ENCODE results near the gene ALDH1A1. TPM values are rescaled to one million over a fixed set of nuclear protein-coding genes. Genes with fewer than 3 reads are reported as not detected.

Gene ALDH1A1
- total and polyA plus RNA-seq, 2 experiments from 2014 or later: not detected

GRCh38 chr9:72873456-72873855 is 79.4 kb downstream of the ALDH1A1 start:
- H3K9me2 ChIP-seq (ENCODE audit: insufficient read depth): no peaks in the 10 kb centered on the region
- H3K4me3 ChIP-seq: no peak overlapping the region

DNA sequence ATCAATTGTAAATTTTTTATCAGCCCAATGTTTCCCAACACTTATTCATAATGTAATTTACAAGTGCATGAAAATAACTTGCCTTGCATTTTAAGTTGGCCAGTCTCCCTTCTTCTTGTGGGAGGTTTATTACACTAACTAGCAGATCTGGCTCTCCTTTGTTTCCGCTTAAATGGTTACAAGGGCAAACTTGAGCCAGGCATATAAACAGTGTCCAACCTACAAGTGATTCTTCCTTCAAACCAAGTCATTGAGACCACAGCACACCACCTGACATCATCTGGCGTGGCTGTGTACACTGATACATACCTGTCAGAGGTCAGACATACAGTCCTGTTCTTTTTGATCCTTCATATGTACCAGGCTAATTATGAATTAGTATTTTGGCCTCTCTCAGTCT is 80.1 kb downstream of the ALDH1A1 start:
- no peaks in the 10 kb centered on the region for H3K79me2 ChIP-seq (ENCODE audit: insufficient read depth)
- H4K20me1 ChIP-seq (ENCODE audit: insufficient read depth): no peaks in the 10 kb centered on the region
- H3K4me3 ChIP-seq: no peak overlapping the region
- no peak overlapping the region for H3K9ac ChIP-seq
- H3K9me2 ChIP-seq (ENCODE audit: insufficient read depth): no peaks in the 10 kb centered on the region
- no peaks in the 10 kb centered on the region for H3F3A ChIP-seq (ENCODE audit: insufficient read depth)
- peaks cover 5% of the 10 kb centered on the region; the same call in 1 of the 2 replicates for H3K4me1 ChIP-seq (ENCODE audit: insufficient read depth)
- no peaks in the 10 kb centered on the region for H3K27me3 ChIP-seq (replicated peaks; ENCODE audit: insufficient read depth)
- H3K4me2 ChIP-seq (ENCODE audit: unreplicated experiment): no peak overlapping the region
- H2AFZ ChIP-seq: no peak overlapping the region
- 93 to 96% methylated on average over 2 of the region's 2 CpGs for WGBS, 2 experiments (ENCODE audit: low coverage in 1 of 2, low lambda C conversion rate in 2 of 2, missing lambda C conversion rate in 2 of 2)
- no peak for TF ChIP-seq EZH2 (IDR thresholded peaks at IDR 0.05; ENCODE audit: insufficient read depth, poor library complexity, severe bottlenecking)
- TF ChIP-seq EZH2phosphoT487 (IDR thresholded peaks at IDR 0.05; ENCODE audit: insufficient read depth, low read depth): no peak
- H3K27ac ChIP-seq: no peak overlapping the region
- no peak for DNase-seq
- H3K9me3 ChIP-seq (ENCODE audit: low read depth): no peaks in the 10 kb centered on the region
- in situ Hi-C loops (cut with MboI): no loop called here
- H3K36me3 ChIP-seq (ENCODE audit: low read depth): no peaks in the 10 kb centered on the region

More at GRCh38 chr9:72873456-72873855, 79.4 kb downstream of the ALDH1A1 start:
- no peaks in the 10 kb centered on the region for H3F3A ChIP-seq (ENCODE audit: insufficient read depth)
- H4K20me1 ChIP-seq (ENCODE audit: insufficient read depth): no peaks in the 10 kb centered on the region
- no peak overlapping the region for H3K27ac ChIP-seq
- WGBS, 2 experiments (ENCODE audit: low coverage in 1 of 2, low lambda C conversion rate in 2 of 2, missing lambda C conversion rate in 2 of 2): 48% methylated on average over 1 of the region's 1 CpG
- DNase-seq: no peak
- no peak overlapping the region for H3K9ac ChIP-seq
- no peaks in the 10 kb centered on the region for H3K79me2 ChIP-seq (ENCODE audit: insufficient read depth)
- no peaks in the 10 kb centered on the region for H3K36me3 ChIP-seq (ENCODE audit: low read depth)
- no peaks in the 10 kb centered on the region for H3K27me3 ChIP-seq (replicated peaks; ENCODE audit: insufficient read depth)
- TF ChIP-seq EZH2 (IDR thresholded peaks at IDR 0.05; ENCODE audit: insufficient read depth, poor library complexity, severe bottlenecking) (no peak), EZH2phosphoT487 (IDR thresholded peaks at IDR 0.05; ENCODE audit: insufficient read depth, low read depth) (no peak)
- no peak overlapping the region for H3K4me2 ChIP-seq (ENCODE audit: unreplicated experiment)
- in situ Hi-C loops (cut with MboI): no loop called here
- H2AFZ ChIP-seq: no peak overlapping the region
- peaks cover 5% of the 10 kb centered on the region; the same call in 1 of the 2 replicates for H3K4me1 ChIP-seq (ENCODE audit: insufficient read depth)
- H3K9me3 ChIP-seq (ENCODE audit: low read depth): no peaks in the 10 kb centered on the region

DNA sequence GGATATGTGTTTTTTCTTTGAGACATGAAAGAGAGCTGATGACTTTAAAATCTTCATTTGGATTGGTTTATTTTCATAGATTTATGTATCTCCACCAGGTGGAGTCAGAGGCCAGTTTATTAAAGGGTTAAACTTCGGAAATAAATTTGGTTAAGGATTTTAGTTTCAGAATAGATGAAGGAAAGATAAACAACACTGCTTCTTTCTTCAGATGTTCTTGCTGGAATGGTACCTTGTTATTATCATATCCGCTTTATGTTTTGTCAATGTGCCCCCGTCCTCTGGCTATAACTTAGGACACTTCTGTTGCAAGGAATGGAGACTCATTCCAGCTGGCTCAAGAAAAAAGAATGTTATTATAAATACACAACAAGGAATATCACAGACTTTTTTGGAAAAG is 81.2 kb downstream of the ALDH1A1 start:
- H3K27ac ChIP-seq: no peak overlapping the region
- H3K4me1 ChIP-seq (ENCODE audit: insufficient read depth): peaks cover 5% of the 10 kb centered on the region; the same call in 1 of the 2 replicates
- no peaks in the 10 kb centered on the region for H3K27me3 ChIP-seq (replicated peaks; ENCODE audit: insufficient read depth)
- H3K4me2 ChIP-seq (ENCODE audit: unreplicated experiment): peak overlapping the region; percentile 70
- WGBS, 2 experiments (ENCODE audit: low coverage in 1 of 2, low lambda C conversion rate in 2 of 2, missing lambda C conversion rate in 2 of 2): 20 to 23% methylated on average over 3 of the region's 3 CpGs
- no peaks in the 10 kb centered on the region for H3K79me2 ChIP-seq (ENCODE audit: insufficient read depth)
- H3K4me3 ChIP-seq: peak overlapping the region; percentile 54
- no peaks in the 10 kb centered on the region for H3K9me2 ChIP-seq (ENCODE audit: insufficient read depth)
- peak; percentile 50 for DNase-seq
- H2AFZ ChIP-seq: peak overlapping the region; percentile 62
- no peaks in the 10 kb centered on the region for H3F3A ChIP-seq (ENCODE audit: insufficient read depth)
- 0 out of 2 replicates have a peak overlapping the region, but pooled peaks have one; percentile 19 for H3K9ac ChIP-seq
- H3K36me3 ChIP-seq (ENCODE audit: low read depth): no peaks in the 10 kb centered on the region
- in situ Hi-C loops (cut with MboI): no loop called here
- H4K20me1 ChIP-seq (ENCODE audit: insufficient read depth): no peaks in the 10 kb centered on the region
- TF ChIP-seq EZH2phosphoT487 (IDR thresholded peaks at IDR 0.05; ENCODE audit: insufficient read depth, low read depth) (no peak), EZH2 (IDR thresholded peaks at IDR 0.05; ENCODE audit: insufficient read depth, poor library complexity, severe bottlenecking) (no peak)
- H3K9me3 ChIP-seq (ENCODE audit: low read depth): no peaks in the 10 kb centered on the region

- peak; percentile 27 for DNase-seq
- Histone ChIP-seq H3K4me1 (ENCODE audit: insufficient read depth) (no peaks in the 10 kb centered on the region), H3K4me3 (no peak overlapping the region), H4K20me1 (ENCODE audit: insufficient read depth) (no peaks in the 10 kb centered on the region), H3K9me2 (ENCODE audit: insufficient read depth) (no peaks in the 10 kb centered on the region), H3K36me3 (ENCODE audit: low read depth) (no peaks in the 10 kb centered on the region), H3K27me3 (replicated peaks; ENCODE audit: insufficient read depth) (no peaks in the 10 kb centered on the region), H2AFZ (no peak overlapping the region), H3K9me3 (ENCODE audit: low read depth) (no peaks in the 10 kb centered on the region), H3K9ac (no peak overlapping the region), H3K79me2 (ENCODE audit: insufficient read depth) (no peaks in the 10 kb centered on the region), H3K27ac (no peak overlapping the region), H3F3A (ENCODE audit: insufficient read depth) (no peaks in the 10 kb centered on the region), H3K4me2 (ENCODE audit: unreplicated experiment) (no peak overlapping the region)
- WGBS, 2 experiments (ENCODE audit: low coverage in 1 of 2, low lambda C conversion rate in 2 of 2, missing lambda C conversion rate in 2 of 2): 79 to 86% methylated on average over 1 of the region's 1 CpG
- no peak for TF ChIP-seq EZH2 (IDR thresholded peaks at IDR 0.05; ENCODE audit: insufficient read depth, poor library complexity, severe bottlenecking)
- in situ Hi-C loops (cut with MboI): no loop called here
Measured at GRCh38 chr9:72864327-72864726, 88.5 kb downstream of the ALDH1A1 start.

Data from GM23248 (cell line).